ENCODE measurements around the gene DENND6B. TPM values are rescaled to one million over a fixed set of nuclear protein-coding genes. Genes with fewer than 3 reads are reported as not detected.

DENND6B gene
- total RNA-seq, 6 experiments from 2014 or later, result 1.4 to 2.5 (median 1.9) TPM

GRCh38 chr22:50313600-50313999 is 13.2 kb downstream of the DENND6B start:
- Mint-ChIP-seq H3K4me3 (no peak overlapping the region), H3K27me3 (ENCODE audit: insufficient read depth) (peaks cover 1% of the 10 kb centered on the region), H3K36me3 (ENCODE audit: low read depth) (no peaks in the 10 kb centered on the region), H3K4me1 (ENCODE audit: low read depth) (peaks cover 7% of the 10 kb centered on the region), H3K9me3 (no peaks in the 10 kb centered on the region), H3K27ac (no peak overlapping the region)
- no peak for DNase-seq
- no peak for TF ChIP-seq CTCF (IDR thresholded peaks at IDR 0.05)

GRCh38 chr22:50313021-50313420 is 13.8 kb downstream of the DENND6B start:
- H3K36me3 Mint-ChIP-seq (ENCODE audit: low read depth), result no peaks in the 10 kb centered on the region
- H3K4me1 Mint-ChIP-seq (ENCODE audit: low read depth), result peaks cover 12% of the 10 kb centered on the region
- no peaks in the 10 kb centered on the region for H3K9me3 Mint-ChIP-seq
- no peak overlapping the region for H3K27ac Mint-ChIP-seq
- no peak for TF ChIP-seq CTCF (IDR thresholded peaks at IDR 0.05)
- H3K27me3 Mint-ChIP-seq (ENCODE audit: insufficient read depth), result peaks cover 1% of the 10 kb centered on the region
- DNase-seq, result no peak
- no peak overlapping the region for H3K4me3 Mint-ChIP-seq

- DNase-seq, result no peak
- no peak overlapping the region for H3K27ac Mint-ChIP-seq
- H3K36me3 Mint-ChIP-seq (ENCODE audit: low read depth), result no peaks in the 10 kb centered on the region
- TF ChIP-seq CTCF (IDR thresholded peaks at IDR 0.05), result no peak
- peaks cover 1% of the 10 kb centered on the region for H3K27me3 Mint-ChIP-seq (ENCODE audit: insufficient read depth)
- peaks cover 12% of the 10 kb centered on the region for H3K4me1 Mint-ChIP-seq (ENCODE audit: low read depth)
- no peak overlapping the region for H3K4me3 Mint-ChIP-seq
- no peaks in the 10 kb centered on the region for H3K9me3 Mint-ChIP-seq
Measured at GRCh38 chr22:50312371-50312770, 14.4 kb downstream of the DENND6B start.

- no peak overlapping the region for H3K4me3 Mint-ChIP-seq
- no peaks in the 10 kb centered on the region for H3K9me3 Mint-ChIP-seq
- H3K4me1 Mint-ChIP-seq (ENCODE audit: low read depth), result peaks cover 12% of the 10 kb centered on the region
- no peak for DNase-seq
- peaks cover 1% of the 10 kb centered on the region for H3K27me3 Mint-ChIP-seq (ENCODE audit: insufficient read depth)
- no peaks in the 10 kb centered on the region for H3K36me3 Mint-ChIP-seq (ENCODE audit: low read depth)
- H3K27ac Mint-ChIP-seq, result no peak overlapping the region
- TF ChIP-seq CTCF (IDR thresholded peaks at IDR 0.05), result no peak
Measured at GRCh38 chr22:50311606-50312351, 15.0 kb downstream of the DENND6B start.

- H3K36me3 Mint-ChIP-seq (ENCODE audit: low read depth), result no peaks in the 10 kb centered on the region
- DNase-seq, result no peak
- peaks cover 1% of the 10 kb centered on the region for H3K27me3 Mint-ChIP-seq (ENCODE audit: insufficient read depth)
- no peak overlapping the region for H3K4me3 Mint-ChIP-seq
- no peak overlapping the region for H3K27ac Mint-ChIP-seq
- no peaks in the 10 kb centered on the region for H3K9me3 Mint-ChIP-seq
- H3K4me1 Mint-ChIP-seq (ENCODE audit: low read depth), result peaks cover 12% of the 10 kb centered on the region
- no peak for TF ChIP-seq CTCF (IDR thresholded peaks at IDR 0.05)
Measured at GRCh38 chr22:50310949-50311444, 15.8 kb downstream of the DENND6B start.

Data from HFFc6 (cell line).